OCI-LY3 (cell line): Measurements from ENCODE around the gene BLOC1S6.

ENCODE experiments used
- H2AFZ ChIP-seq: fragments of 200-600, 300-600 bp; shearing (Covaris generic); 2 replicates; pipeline ENCODE4 v1.6.0; 2014; ENCODE audit warnings: antibody characterized with exemption, low read depth, low read length
- H3K27ac ChIP-seq: fragments of 200-600, 300-600 bp; sonication (generic); 2 replicates; pipeline ENCODE4 v1.5.1; 2014; ENCODE audit warnings: mild to moderate bottlenecking, low read length, moderate library complexity, mixed read lengths
- H3K27me3 ChIP-seq: fragments of 200-600, 300-600 bp; sonication (generic); 2 replicates; pipeline ENCODE4 v1.6.1; 2014; ENCODE audit warnings: low read depth, low read length, mixed read lengths
- H3K36me3 ChIP-seq: fragments of 200-600, 300-600 bp; sonication (generic); replicated peaks from 2 replicates; pipeline ENCODE3; 2014; ENCODE audit warnings: low read depth, low read length, mixed read lengths
- H3K4me1 ChIP-seq: fragments of 300-600, 200-600 bp; sonication (generic); 2 replicates; pipeline ENCODE4 v1.6.1; 2014; ENCODE audit warnings: low read length, mixed read lengths
- H3K4me2 ChIP-seq: fragments of 200-600, 300-600 bp; sonication (generic); 2 replicates; pipeline ENCODE4 v1.6.1; 2014; ENCODE audit warnings: low read length, mixed read lengths
- H3K4me3 ChIP-seq: fragments of 300-600, 200-600 bp; sonication (generic); 2 replicates; pipeline ENCODE4 v1.5.1; 2014; ENCODE audit warnings: antibody characterized with exemption, mild to moderate bottlenecking, low read length, moderate library complexity
- H3K79me2 ChIP-seq: fragments of 300-600, 200-600 bp; shearing (Covaris generic); 2 replicates; pipeline ENCODE4 v1.6.1; 2014; ENCODE audit warnings: mild to moderate bottlenecking, low read length, mixed read lengths
- H3K9ac ChIP-seq: fragments of 300-600, 200-600 bp; shearing (Covaris generic); 2 replicates; pipeline ENCODE4 v1.6.0; 2014; ENCODE audit warnings: mild to moderate bottlenecking, low read length, moderate library complexity
- H3K9me3 ChIP-seq: fragments of 200-600, 300-600 bp; shearing (Covaris generic); 2 replicates; pipeline ENCODE4 v1.6.1; 2014; ENCODE audit warnings: low read length, mixed read lengths; ENCODE audit not compliant: insufficient read depth
- H4K20me1 ChIP-seq: fragments of 200-600, 300-600 bp; sonication (generic); 2 replicates; pipeline ENCODE4 v1.6.1; 2016; ENCODE audit warnings: low read length, mixed read lengths; ENCODE audit not compliant: insufficient read depth
- EZH2phosphoT487 ChIP-seq: fragments of 200-600 bp; shearing (Covaris generic); IDR thresholded peaks from 2 replicates; pipeline ENCODE4 v1.6.1; 2018; ENCODE audit warnings: antibody characterized with exemption, mixed run types, low read depth
- TF ChIP-seq, protein P1 (sequence below): fragments of 200-600, 300-600 bp; sonication (generic); IDR thresholded peaks from 2 replicates; pipeline ENCODE4 v1.5.1; 2014; ENCODE audit warnings: antibody characterized with exemption, low read length, low read depth

BLOC1S6 gene

GRCh38 chr15:45603881-45604280 lies 16.7 kb downstream of the BLOC1S6 start:
- peaks cover 13% of the 10 kb centered on the region for H3K79me2 ChIP-seq
- no peak overlapping the region for H2AFZ ChIP-seq
- no peaks in the 10 kb centered on the region for H3K9me3 ChIP-seq
- no peak overlapping the region for H3K9ac ChIP-seq
- peaks cover 33% of the 10 kb centered on the region for H3K4me1 ChIP-seq
- H4K20me1 ChIP-seq: peaks cover 9% of the 10 kb centered on the region; the same call in 1 of the 2 replicates
- peaks cover 8% of the 10 kb centered on the region for H3K36me3 ChIP-seq
- no peak overlapping the region for H3K4me3 ChIP-seq
- H3K4me2 ChIP-seq: peak overlapping the region; percentile 37
- TF ChIP-seq EZH2phosphoT487: no peak
- TF ChIP-seq, protein P1, sequence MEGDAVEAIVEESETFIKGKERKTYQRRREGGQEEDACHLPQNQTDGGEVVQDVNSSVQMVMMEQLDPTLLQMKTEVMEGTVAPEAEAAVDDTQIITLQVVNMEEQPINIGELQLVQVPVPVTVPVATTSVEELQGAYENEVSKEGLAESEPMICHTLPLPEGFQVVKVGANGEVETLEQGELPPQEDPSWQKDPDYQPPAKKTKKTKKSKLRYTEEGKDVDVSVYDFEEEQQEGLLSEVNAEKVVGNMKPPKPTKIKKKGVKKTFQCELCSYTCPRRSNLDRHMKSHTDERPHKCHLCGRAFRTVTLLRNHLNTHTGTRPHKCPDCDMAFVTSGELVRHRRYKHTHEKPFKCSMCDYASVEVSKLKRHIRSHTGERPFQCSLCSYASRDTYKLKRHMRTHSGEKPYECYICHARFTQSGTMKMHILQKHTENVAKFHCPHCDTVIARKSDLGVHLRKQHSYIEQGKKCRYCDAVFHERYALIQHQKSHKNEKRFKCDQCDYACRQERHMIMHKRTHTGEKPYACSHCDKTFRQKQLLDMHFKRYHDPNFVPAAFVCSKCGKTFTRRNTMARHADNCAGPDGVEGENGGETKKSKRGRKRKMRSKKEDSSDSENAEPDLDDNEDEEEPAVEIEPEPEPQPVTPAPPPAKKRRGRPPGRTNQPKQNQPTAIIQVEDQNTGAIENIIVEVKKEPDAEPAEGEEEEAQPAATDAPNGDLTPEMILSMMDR: no peak
- no peaks in the 10 kb centered on the region for H3K27me3 ChIP-seq
- peak overlapping the region; percentile 62 for H3K27ac ChIP-seq

- Histone ChIP-seq H3K9me3 (no peaks in the 10 kb centered on the region), H4K20me1 (peaks cover 9% of the 10 kb centered on the region; the same call in 1 of the 2 replicates)
Measured at GRCh38 chr15:45604326-45604725, 17.1 kb downstream of the BLOC1S6 start.

GRCh38 chr15:45606413-45606812 lies 19.2 kb downstream of the BLOC1S6 start:
- Histone ChIP-seq H3K36me3 (peaks cover 8% of the 10 kb centered on the region), H3K79me2 (peaks cover 13% of the 10 kb centered on the region), H3K27ac (peak overlapping the region; percentile 52), H3K4me3 (no peak overlapping the region), H3K4me1 (peaks cover 33% of the 10 kb centered on the region), H2AFZ (no peak overlapping the region), H3K27me3 (no peaks in the 10 kb centered on the region), H3K4me2 (peak overlapping the region; percentile 42), H4K20me1 (peaks cover 9% of the 10 kb centered on the region; the same call in 1 of the 2 replicates), H3K9me3 (no peaks in the 10 kb centered on the region), H3K9ac (no peak overlapping the region)
- no peak for TF ChIP-seq EZH2phosphoT487
- TF ChIP-seq, protein P1: no peak

More at GRCh38 chr15:45604326-45604725, 17.1 kb downstream of the BLOC1S6 start:
- Histone ChIP-seq H3K27ac (peak overlapping the region; percentile 62), H3K79me2 (peaks cover 13% of the 10 kb centered on the region), H3K4me3 (no peak overlapping the region), H3K4me1 (peaks cover 33% of the 10 kb centered on the region), H3K9ac (no peak overlapping the region), H2AFZ (no peak overlapping the region), H3K36me3 (peaks cover 8% of the 10 kb centered on the region), H3K4me2 (peak overlapping the region; percentile 37), H3K27me3 (no peaks in the 10 kb centered on the region)
- TF ChIP-seq, protein P1: no peak
- no peak for TF ChIP-seq EZH2phosphoT487

DNA sequence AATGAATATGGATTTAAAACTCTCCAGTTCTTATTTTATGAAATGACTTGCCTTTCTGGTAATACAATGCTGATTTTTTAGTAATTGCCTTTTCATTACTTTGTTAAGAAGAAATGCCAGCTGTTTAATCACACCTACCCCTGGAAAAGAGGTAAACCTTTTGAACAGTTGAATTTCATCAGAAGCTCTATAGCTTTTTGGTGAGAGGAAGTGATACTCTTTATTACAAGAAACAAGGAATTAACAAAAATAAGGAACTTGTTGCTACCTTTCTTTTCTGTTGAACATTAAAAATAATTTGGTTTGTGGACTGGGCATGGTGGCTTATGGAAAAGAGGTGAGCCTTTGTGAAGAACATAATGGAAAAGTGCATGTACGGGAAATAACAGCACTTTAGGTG lies 19.7 kb downstream of the BLOC1S6 start:
- Histone ChIP-seq H3K4me2 (peak overlapping the region; percentile 42), H3K27me3 (no peaks in the 10 kb centered on the region)
- TF ChIP-seq EZH2phosphoT487: no peak
- TF ChIP-seq, protein P1: no peak

More for the DNA sequence above, 19.7 kb downstream of the BLOC1S6 start:
- Histone ChIP-seq H3K36me3 (peaks cover 8% of the 10 kb centered on the region), H2AFZ (no peak overlapping the region), H3K4me3 (no peak overlapping the region), H3K27ac (peak overlapping the region; percentile 52), H3K79me2 (peaks cover 12% of the 10 kb centered on the region), H3K9ac (no peak overlapping the region), H3K4me1 (peaks cover 33% of the 10 kb centered on the region), H3K9me3 (no peaks in the 10 kb centered on the region), H4K20me1 (peaks cover 9% of the 10 kb centered on the region; the same call in 1 of the 2 replicates)
